BE2C (cell line): Measurements from ENCODE around the gene FOXI2.

Source experiments
- DNase-seq: peaks from one replicate; pipeline ENCODE4 v3.0.0-alpha.2; 2020
- H3K27me3 ChIP-seq: fragments of 250-450 bp; sonication (Bioruptor Pico); 2 replicates; pipeline ENCODE4 v1.5.1; 2020; ENCODE audit warnings: mild to moderate bottlenecking
- H3K36me3 ChIP-seq: fragments of 250-450 bp; sonication (Bioruptor Pico); 2 replicates; pipeline ENCODE4 v1.5.1; 2020; ENCODE audit warnings: mild to moderate bottlenecking
- H3K4me1 ChIP-seq: fragments of 250-450 bp; sonication (Bioruptor Pico); 2 replicates; pipeline ENCODE4 v1.5.1; 2020
- H3K4me3 ChIP-seq: 2 replicates; pipeline ENCODE4 v1.5.1; 2011; ENCODE audit warnings: low read depth, low read length
- H3K9me3 ChIP-seq: fragments of 250-450 bp; sonication (Bioruptor Pico); 2 replicates; pipeline ENCODE4 v1.5.1; 2020
- TF ChIP-seq, protein P1 (sequence below): IDR thresholded peaks from 2 replicates; pipeline ENCODE4 v1.5.1; 2012; ENCODE audit warnings: mild to moderate bottlenecking, low read depth, low read length

Gene FOXI2

DNA sequence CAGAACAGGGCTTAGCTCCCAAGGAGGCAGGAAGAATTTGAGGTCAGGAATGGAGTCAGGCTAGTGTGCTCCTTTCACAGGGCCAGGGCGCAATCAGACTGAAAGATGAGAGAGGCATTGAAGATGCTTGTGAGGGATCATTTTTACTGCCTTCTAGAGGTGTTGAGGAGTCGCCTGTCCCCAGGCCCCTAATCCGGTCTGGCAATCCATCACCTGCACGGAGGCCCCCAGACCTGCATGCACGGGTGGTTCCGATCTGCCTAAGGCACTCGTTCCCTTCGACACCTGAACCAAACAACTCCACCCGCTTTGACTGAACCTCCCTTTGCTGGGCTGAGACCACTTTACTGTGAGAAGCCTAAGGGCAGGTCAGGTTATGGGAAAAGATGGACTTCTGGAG is 8.0 kb downstream of the FOXI2 start:
- no peaks in the 10 kb centered on the region for H3K27me3 ChIP-seq
- TF ChIP-seq, protein P1, sequence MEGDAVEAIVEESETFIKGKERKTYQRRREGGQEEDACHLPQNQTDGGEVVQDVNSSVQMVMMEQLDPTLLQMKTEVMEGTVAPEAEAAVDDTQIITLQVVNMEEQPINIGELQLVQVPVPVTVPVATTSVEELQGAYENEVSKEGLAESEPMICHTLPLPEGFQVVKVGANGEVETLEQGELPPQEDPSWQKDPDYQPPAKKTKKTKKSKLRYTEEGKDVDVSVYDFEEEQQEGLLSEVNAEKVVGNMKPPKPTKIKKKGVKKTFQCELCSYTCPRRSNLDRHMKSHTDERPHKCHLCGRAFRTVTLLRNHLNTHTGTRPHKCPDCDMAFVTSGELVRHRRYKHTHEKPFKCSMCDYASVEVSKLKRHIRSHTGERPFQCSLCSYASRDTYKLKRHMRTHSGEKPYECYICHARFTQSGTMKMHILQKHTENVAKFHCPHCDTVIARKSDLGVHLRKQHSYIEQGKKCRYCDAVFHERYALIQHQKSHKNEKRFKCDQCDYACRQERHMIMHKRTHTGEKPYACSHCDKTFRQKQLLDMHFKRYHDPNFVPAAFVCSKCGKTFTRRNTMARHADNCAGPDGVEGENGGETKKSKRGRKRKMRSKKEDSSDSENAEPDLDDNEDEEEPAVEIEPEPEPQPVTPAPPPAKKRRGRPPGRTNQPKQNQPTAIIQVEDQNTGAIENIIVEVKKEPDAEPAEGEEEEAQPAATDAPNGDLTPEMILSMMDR, result no peak
- H3K36me3 ChIP-seq, result no peaks in the 10 kb centered on the region
- H3K4me1 ChIP-seq, result no peaks in the 10 kb centered on the region
- H3K4me3 ChIP-seq, result no peak overlapping the region
- H3K9me3 ChIP-seq, result no peaks in the 10 kb centered on the region
- no peak for DNase-seq

DNA sequence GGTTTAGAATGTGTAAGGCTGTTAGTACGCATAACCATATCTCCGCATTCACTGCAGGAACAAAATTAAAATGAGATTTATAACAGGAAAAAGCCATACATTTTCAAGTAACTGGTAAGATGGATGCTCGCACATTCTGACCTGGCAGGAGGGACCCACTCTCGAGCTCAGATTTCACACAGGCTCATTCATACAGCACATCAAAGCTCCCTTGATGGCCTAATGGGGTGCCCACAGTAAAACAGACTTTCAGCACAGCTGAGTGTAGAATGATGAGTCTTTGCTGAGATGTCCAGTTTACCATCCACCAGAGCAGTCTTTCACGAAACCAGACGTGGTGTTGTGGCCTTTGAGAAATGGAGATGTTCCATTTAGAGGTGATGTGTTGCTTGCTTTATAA is 8.9 kb downstream of the FOXI2 start:
- Histone ChIP-seq H3K36me3 (no peaks in the 10 kb centered on the region), H3K27me3 (no peaks in the 10 kb centered on the region), H3K9me3 (no peaks in the 10 kb centered on the region), H3K4me1 (no peaks in the 10 kb centered on the region), H3K4me3 (no peak overlapping the region)
- no peak for DNase-seq
- TF ChIP-seq, protein P1, result no peak

DNA sequence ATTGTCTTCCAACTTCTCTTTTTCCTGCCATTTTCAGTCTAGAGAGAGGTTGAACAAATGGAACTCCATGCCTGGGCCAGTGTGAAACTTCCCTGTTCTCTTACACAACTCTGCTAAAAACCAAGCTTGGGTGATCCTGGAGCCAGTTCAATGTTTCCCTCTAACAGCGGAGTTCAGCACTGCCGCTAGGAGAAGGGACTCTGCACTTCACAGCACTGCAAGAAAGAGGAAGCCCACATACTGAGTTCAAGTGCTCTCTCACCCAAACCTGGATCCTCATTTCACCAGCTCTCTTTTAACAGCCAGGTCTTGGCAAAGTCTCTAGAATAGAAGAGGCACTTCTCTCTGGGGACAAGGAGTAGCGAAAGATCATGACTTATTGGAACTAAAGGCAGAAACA is 18.8 kb downstream of the FOXI2 start:
- H3K4me3 ChIP-seq, result no peak overlapping the region
- H3K9me3 ChIP-seq, result no peaks in the 10 kb centered on the region
- H3K27me3 ChIP-seq, result no peaks in the 10 kb centered on the region
- H3K36me3 ChIP-seq, result no peaks in the 10 kb centered on the region
- TF ChIP-seq, protein P1, result no peak
- no peak for DNase-seq
- no peaks in the 10 kb centered on the region for H3K4me1 ChIP-seq

DNA sequence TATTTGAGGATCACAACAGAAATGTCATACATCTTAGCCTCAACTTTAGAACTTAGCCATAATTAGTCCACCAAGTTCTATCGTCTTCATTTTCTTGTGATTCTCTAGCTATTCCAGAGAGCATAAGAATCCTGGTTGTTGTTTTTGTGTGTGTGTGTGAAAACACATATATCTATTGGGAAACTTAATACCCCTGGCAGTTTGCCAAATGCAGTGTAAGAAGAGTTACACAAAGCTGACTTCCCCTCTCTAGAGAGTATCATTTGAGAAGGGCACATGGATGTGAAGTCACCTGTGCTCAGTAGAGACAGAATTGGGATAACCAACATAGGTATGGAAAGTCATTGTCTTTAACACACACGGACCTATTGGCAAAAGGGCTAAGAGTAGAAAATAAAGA is 19.3 kb downstream of the FOXI2 start:
- Histone ChIP-seq H3K9me3 (no peaks in the 10 kb centered on the region), H3K4me3 (no peak overlapping the region), H3K36me3 (no peaks in the 10 kb centered on the region), H3K4me1 (no peaks in the 10 kb centered on the region), H3K27me3 (no peaks in the 10 kb centered on the region)
- TF ChIP-seq, protein P1, result no peak
- DNase-seq, result no peak

DNA sequence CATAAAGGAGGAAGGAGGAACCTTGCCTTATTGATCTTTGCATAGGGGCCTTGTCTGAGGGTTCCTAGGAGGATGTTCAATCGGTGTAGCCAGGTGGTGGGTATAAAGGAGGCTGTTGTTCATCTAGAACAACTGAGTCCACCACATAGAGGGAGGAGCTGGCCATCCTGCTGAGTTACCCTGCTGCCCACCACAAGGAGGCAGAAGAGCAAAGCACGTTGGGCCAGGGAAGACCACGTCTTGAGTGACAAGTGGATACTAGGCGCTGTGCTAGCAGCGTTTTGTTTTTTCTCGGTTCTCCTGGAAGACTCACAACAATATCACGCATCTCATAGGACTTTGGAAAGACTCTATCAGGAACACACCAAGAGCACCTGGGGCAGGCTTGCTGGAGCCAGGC is 20.0 kb downstream of the FOXI2 start:
- Histone ChIP-seq H3K36me3 (no peaks in the 10 kb centered on the region), H3K4me1 (no peaks in the 10 kb centered on the region), H3K4me3 (no peak overlapping the region), H3K27me3 (no peaks in the 10 kb centered on the region), H3K9me3 (no peaks in the 10 kb centered on the region)
- DNase-seq, result no peak
- TF ChIP-seq, protein P1, result 0 out of 2 replicates have a peak, but pooled peaks have one; percentile 1

DNA sequence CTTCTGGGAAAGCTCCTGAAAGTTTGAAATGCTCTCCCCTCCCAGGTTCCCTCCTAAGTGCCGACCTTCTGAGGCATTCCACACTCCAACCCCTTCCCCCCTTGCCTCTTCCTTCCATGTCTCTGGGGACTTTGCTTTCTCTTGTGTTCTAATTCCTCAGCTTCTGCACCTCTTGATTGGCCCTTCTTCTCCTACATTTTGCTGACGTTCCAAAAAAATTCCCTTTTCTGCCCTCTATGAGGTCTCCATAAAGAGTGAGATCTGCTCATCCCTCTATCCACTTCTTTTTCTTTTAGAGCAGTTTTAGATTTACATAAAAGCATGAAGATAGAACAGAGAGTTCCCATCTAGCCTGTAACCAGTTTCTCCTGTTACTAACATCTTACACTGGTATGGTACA is 22.3 kb downstream of the FOXI2 start:
- TF ChIP-seq, protein P1, result no peak
- H3K27me3 ChIP-seq, result no peaks in the 10 kb centered on the region

More for the DNA sequence above, 22.3 kb downstream of the FOXI2 start:
- Histone ChIP-seq H3K4me1 (no peaks in the 10 kb centered on the region), H3K9me3 (no peaks in the 10 kb centered on the region), H3K4me3 (no peak overlapping the region), H3K36me3 (no peaks in the 10 kb centered on the region)
- DNase-seq, result no peak
